Activated CD4-positive, alpha-beta T cell treated with anti-CD3 and anti-CD28 coated beads, Interleukin-2, amount 10 ng/mL, durations not matched to agents 24 days and 14 days (primary cell): Measurements from ENCODE around the gene NMRK2. TPM values are rescaled to one million over a fixed set of nuclear protein-coding genes. Genes with fewer than 3 reads are reported as not detected.
"Not testable (repeated sequence)": the region's sequence is repeated elsewhere in the genome, so short reads cannot be mapped to it uniquely, and the experiment has no call there.

Source experiments
- DNase-seq: peaks from one replicate; pipeline ENCODE4 v3.0.0; 2022
- H3K27ac Mint-ChIP-seq: one replicate; pipeline ENCODE4 v1.8.0; 2022; ENCODE audit warnings: mild to moderate bottlenecking, mixed read lengths
- H3K27me3 Mint-ChIP-seq: one replicate; pipeline ENCODE4 v1.8.0; 2022; ENCODE audit warnings: mixed read lengths
- H3K36me3 Mint-ChIP-seq: one replicate; pipeline ENCODE4 v1.8.0; 2022; ENCODE audit warnings: low read depth, mild to moderate bottlenecking, mixed read lengths
- H3K4me1 Mint-ChIP-seq: one replicate; pipeline ENCODE4 v1.8.0; 2021; ENCODE audit warnings: mixed read lengths
- H3K4me3 Mint-ChIP-seq: one replicate; pipeline ENCODE4 v1.8.0; 2022; ENCODE audit warnings: mild to moderate bottlenecking, moderate library complexity, mixed read lengths
- H3K9me3 Mint-ChIP-seq: one replicate; pipeline ENCODE4 v1.8.0; 2021; ENCODE audit warnings: mixed read lengths
- intact Hi-C: fragments of 100-400 bp; cut with micrococcal nuclease; formaldehyde crosslinking; loops from one replicate; pipeline ENCODE4 v1.15.1; 2023
- total RNA-seq: library from RNA; stranded (reverse); gene quantifications from 2 replicates; pipeline ENCODE4 v1.2.3, GENCODE V29; 2022

Gene NMRK2
- not detected in 2 replicates for total RNA-seq

DNA sequence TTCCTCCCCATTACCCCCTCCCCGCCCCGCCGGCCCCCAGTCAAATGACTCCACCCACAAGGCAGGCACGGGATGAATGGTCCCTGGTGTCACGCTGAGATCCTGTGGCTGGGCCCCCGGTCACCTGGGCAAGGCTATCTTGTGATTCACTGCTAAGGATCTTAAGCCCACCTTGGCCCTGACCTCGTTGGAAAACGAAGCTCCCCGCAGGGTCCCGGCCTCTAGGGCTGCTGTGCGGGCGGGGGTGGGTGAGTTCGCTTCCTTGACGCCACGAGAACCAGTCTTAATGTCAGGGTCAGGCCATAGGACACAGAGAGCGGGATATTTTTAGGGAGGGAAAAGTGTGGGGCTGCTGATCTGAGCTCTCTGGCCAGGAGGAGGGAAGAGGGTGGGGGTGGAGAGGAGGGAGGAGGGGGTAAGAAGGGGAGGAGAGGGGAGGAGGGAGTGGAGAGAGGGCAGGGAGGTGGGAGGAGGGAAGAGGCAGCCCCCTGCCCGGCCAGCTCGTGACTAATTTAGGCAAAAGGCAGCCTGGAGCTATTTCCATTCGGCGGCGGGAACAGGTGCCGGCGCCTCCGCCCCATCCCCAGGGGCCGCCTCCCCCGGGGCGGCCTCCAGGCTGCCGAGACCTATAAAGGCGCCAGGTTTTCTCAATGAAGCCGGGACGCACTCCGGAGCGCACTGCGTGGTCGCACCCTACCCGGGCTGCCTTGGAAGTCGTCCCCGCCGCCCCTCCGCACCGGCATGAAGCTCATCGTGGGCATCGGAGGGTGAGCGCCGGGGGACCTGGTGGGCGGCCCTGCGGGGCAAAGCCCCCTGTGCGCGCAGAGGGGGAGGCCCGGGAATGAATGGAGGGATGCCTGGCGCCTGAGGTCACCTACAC lies at the start of gene NMRK2:
NMRK2 (plus strand) TSS at position 139 of the 880 bp plus-strand sequence; CDS start at position 742, 603 bp downstream.
- DNase-seq = no peak
- Mint-ChIP-seq H3K4me1 (no peaks in the 10 kb centered on the region), H3K27me3 (peaks cover 13% of the 10 kb centered on the region), H3K4me3 (no peak within 1 kb of the TSS), H3K9me3 (no peaks in the 10 kb centered on the region), H3K36me3 (no peaks in the 10 kb centered on the region), H3K27ac (no peak within 1 kb of the TSS)
- intact Hi-C loops = no loop called here

GRCh38 chr19:3890591-3890990 lies 42.3 kb upstream of the NMRK2 start:
- H3K27me3 Mint-ChIP-seq = no peaks in the 10 kb centered on the region
- no peak overlapping the region for H3K27ac Mint-ChIP-seq
- H3K4me1 Mint-ChIP-seq = no peaks in the 10 kb centered on the region
- DNase-seq = no peak
- intact Hi-C loops = no loop called here
- no peak overlapping the region for H3K4me3 Mint-ChIP-seq
- H3K9me3 Mint-ChIP-seq = no peaks in the 10 kb centered on the region
- H3K36me3 Mint-ChIP-seq = no peaks in the 10 kb centered on the region

DNA sequence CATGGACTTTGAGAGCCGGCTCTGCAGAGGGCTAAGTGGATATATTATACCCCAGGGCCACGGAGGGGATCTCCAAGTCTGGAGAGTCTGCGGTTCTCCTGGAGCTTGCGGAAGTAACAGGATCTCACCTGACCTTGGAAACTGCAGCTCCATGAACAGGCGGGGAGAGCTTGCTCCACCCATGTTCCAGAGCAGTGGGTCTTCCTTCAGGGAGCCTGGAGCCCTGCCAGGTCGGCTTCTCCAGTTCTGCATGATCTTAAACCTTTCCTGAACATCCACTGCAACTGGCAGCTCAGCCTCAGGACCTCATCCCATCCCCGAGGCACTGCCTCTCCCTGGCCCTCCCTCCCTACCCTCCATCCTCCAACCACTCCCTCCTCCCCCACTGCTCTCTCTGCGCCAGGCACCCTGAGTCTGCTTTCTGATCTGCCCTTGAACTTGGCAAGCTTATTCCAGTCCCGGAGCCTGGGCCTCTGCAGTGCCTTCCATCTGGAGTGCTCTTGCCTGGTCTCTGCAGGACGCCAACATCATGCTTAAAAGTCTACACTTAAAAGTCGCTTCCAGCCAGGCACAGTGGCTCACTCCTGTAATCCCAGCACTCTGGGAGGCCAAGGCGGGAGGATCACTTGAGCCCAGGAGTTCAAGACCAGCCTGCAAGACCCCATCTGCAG lies 39.2 kb upstream of the NMRK2 start:
- Mint-ChIP-seq H3K4me3 (no peak overlapping the region), H3K9me3 (no peaks in the 10 kb centered on the region), H3K27ac (no peak overlapping the region), H3K27me3 (no peaks in the 10 kb centered on the region), H3K36me3 (no peaks in the 10 kb centered on the region), H3K4me1 (peaks cover 4% of the 10 kb centered on the region)
- intact Hi-C loops = no loop called here
- no peak for DNase-seq

DNA sequence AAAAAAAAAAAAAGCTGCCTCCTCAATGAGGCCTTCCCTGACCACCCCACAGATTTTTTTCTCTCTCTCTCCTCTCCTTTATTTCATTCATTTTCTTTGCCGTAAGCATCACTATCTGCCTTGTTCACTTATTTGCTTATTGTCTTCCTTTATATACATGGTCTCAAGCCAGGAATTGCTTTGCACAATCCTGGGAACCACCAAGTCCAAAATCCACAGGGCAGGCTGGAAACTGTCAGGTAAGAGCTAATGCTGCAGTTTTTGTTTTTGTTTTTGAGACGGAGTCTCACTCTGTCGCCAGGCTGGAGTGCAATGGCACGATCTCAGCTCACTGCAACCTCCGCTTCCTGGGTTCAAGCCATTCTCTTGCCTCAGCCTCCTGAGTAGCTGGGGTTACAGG lies 37.9 kb upstream of the NMRK2 start:
- H3K36me3 Mint-ChIP-seq, DNase-seq, H3K4me3 Mint-ChIP-seq, intact Hi-C loops, H3K4me1 Mint-ChIP-seq, H3K9me3 Mint-ChIP-seq, H3K27me3 Mint-ChIP-seq, H3K27ac Mint-ChIP-seq: not testable (repeated sequence)

DNA sequence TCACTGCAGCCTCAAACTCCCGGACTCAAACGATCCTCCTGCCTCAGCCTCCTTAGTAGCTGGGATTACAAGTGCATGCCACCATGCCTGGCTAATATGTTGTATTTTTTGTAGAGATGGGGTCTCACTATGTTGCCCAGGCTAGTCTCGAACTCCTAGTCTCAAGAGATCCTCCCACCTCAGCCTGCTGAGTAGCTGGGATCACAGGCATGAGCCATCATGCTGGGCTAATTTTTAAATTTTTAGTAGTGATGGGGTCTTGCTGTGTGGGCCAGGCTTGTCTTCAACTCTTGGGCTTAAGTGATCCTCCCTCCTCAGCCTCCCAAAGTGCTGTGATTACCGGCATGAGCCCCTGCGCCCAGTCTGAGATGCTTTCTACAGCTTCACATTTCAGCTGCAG lies 37.1 kb upstream of the NMRK2 start:
- Mint-ChIP-seq H3K9me3 (peaks cover 4% of the 10 kb centered on the region), H3K36me3 (no peaks in the 10 kb centered on the region), H3K27me3 (no peaks in the 10 kb centered on the region), H3K27ac (no peak overlapping the region), H3K4me1 (peaks cover 4% of the 10 kb centered on the region), H3K4me3 (no peak overlapping the region)
- no peak for DNase-seq
- intact Hi-C loops = no loop called here

DNA sequence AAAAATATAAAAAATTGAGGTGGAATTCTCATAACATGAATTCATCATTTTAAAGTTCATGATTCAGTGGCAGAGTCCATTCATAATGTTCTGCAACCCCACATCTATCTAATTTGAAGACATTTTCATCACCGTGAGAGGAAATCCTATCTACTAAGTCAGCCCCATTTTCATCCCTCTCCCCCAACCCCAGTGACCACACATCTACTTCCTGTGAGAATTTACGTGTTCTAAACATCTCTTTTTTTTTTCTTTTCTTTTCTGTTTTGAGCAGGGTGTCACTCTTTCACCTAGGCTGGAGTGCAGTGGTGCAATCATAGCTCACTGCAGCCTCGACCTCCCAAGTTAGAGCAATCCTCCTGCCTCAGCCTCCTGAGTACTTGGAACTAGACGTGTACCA lies 34.9 kb upstream of the NMRK2 start:
- no peak overlapping the region for H3K27ac Mint-ChIP-seq
- H3K4me1 Mint-ChIP-seq = peaks cover 4% of the 10 kb centered on the region
- H3K27me3 Mint-ChIP-seq = no peaks in the 10 kb centered on the region
- H3K36me3 Mint-ChIP-seq = no peaks in the 10 kb centered on the region
- peak; percentile 60 for DNase-seq
- no peak overlapping the region for H3K4me3 Mint-ChIP-seq
- H3K9me3 Mint-ChIP-seq = peaks cover 4% of the 10 kb centered on the region
- intact Hi-C loops = no loop called here

- no peaks in the 10 kb centered on the region for H3K36me3 Mint-ChIP-seq
- H3K4me1 Mint-ChIP-seq = peaks cover 4% of the 10 kb centered on the region
- DNase-seq = no peak
- intact Hi-C loops = no loop called here
- H3K4me3 Mint-ChIP-seq = no peak overlapping the region
- peaks cover 4% of the 10 kb centered on the region for H3K9me3 Mint-ChIP-seq
- H3K27me3 Mint-ChIP-seq = no peaks in the 10 kb centered on the region
- H3K27ac Mint-ChIP-seq = no peak overlapping the region
These were observed 34.4 kb upstream of the NMRK2 start for GRCh38 chr19:3898426-3898825.

GRCh38 chr19:3899531-3900294 lies 33.2 kb upstream of the NMRK2 start:
- H3K27ac Mint-ChIP-seq = no peak overlapping the region
- H3K36me3 Mint-ChIP-seq = no peaks in the 10 kb centered on the region
- H3K4me1 Mint-ChIP-seq = peaks cover 4% of the 10 kb centered on the region
- peaks cover 4% of the 10 kb centered on the region for H3K9me3 Mint-ChIP-seq
- intact Hi-C loops = no loop called here
- DNase-seq = no peak
- H3K4me3 Mint-ChIP-seq = no peak overlapping the region
- H3K27me3 Mint-ChIP-seq = no peaks in the 10 kb centered on the region

DNA sequence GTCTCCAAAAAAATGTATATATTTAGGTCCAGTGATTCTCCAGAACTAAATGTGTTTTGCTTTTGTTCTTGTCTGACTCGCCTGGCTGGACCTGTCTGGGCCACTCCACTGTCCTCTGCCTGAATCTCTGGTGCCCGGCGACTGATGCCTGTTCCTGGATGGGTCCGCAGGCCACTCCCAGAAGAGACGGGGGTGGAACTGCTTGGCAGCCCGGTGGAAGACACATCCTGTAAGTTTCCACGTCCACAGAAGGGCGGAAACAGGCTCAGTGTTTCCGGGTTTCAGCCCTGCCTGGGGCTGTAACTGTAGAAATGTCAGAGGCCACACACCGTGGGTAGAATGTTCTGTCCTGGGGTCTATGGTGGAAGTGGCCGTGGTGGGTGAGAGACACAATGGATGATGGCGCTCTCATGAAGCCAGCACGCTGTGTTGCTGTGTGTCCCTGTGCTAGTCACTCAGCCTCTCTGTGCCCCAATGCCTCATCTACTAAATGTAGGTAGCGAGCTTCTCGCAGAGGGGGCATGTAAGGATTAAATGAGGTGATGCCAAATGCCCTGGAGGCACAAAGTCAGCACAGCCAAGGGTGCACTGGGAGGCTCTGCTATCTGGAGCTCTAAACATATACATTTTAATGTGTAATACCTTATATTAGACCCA lies 30.4 kb upstream of the NMRK2 start:
- Mint-ChIP-seq H3K36me3 (no peaks in the 10 kb centered on the region), H3K4me1 (peaks cover 4% of the 10 kb centered on the region), H3K27ac (no peak overlapping the region), H3K9me3 (peaks cover 4% of the 10 kb centered on the region), H3K4me3 (no peak overlapping the region), H3K27me3 (no peaks in the 10 kb centered on the region)
- DNase-seq = no peak
- intact Hi-C loops = no loop called here

GRCh38 chr19:3904233-3904632 lies 28.6 kb upstream of the NMRK2 start:
- no peak for DNase-seq
- Mint-ChIP-seq H3K27ac (no peak overlapping the region), H3K9me3 (no peaks in the 10 kb centered on the region), H3K4me1 (no peaks in the 10 kb centered on the region), H3K36me3 (no peaks in the 10 kb centered on the region), H3K4me3 (no peak overlapping the region), H3K27me3 (no peaks in the 10 kb centered on the region)
- intact Hi-C loops = no loop called here

- H3K27ac Mint-ChIP-seq = no peak overlapping the region
- H3K9me3 Mint-ChIP-seq = no peaks in the 10 kb centered on the region
- no peaks in the 10 kb centered on the region for H3K36me3 Mint-ChIP-seq
These were observed 25.1 kb upstream of the NMRK2 start for GRCh38 chr19:3907626-3908265.

GRCh38 chr19:3908266-3909054 lies 24.4 kb upstream of the NMRK2 start:
- Mint-ChIP-seq H3K9me3 (no peaks in the 10 kb centered on the region), H3K36me3 (no peaks in the 10 kb centered on the region), H3K27ac (no peak overlapping the region), H3K27me3 (no peaks in the 10 kb centered on the region), H3K4me1 (no peaks in the 10 kb centered on the region), H3K4me3 (no peak overlapping the region)
- intact Hi-C loops = no loop called here
- DNase-seq = no peak

More at GRCh38 chr19:3907626-3908265, 25.1 kb upstream of the NMRK2 start:
- Mint-ChIP-seq H3K4me3 (no peak overlapping the region), H3K27me3 (no peaks in the 10 kb centered on the region), H3K4me1 (no peaks in the 10 kb centered on the region)
- DNase-seq = no peak
- intact Hi-C loops = no loop called here

DNA sequence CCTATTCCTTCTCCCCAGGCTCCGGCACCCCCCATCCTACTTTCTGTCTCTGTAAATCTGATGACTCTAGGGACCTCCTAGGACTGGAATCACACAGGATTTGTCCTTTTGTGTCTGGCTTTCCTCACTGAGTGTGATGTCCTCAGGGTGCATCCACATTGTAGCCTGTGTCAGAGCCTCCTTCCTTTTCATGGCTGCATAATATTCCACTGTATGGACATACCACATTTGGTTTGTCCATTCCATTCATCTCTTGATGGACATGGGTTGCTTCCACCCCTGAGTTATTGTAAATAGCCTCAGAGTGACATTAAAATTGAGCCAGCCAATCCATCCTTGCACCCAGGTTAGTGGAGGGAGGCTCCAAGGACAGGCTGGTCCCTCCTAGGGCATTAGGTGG lies 22.8 kb upstream of the NMRK2 start:
- intact Hi-C loops = no loop called here
- H3K9me3 Mint-ChIP-seq = no peaks in the 10 kb centered on the region
- no peak overlapping the region for H3K27ac Mint-ChIP-seq
- DNase-seq = no peak
- no peak overlapping the region for H3K4me3 Mint-ChIP-seq
- H3K27me3 Mint-ChIP-seq = no peaks in the 10 kb centered on the region
- H3K4me1 Mint-ChIP-seq = no peaks in the 10 kb centered on the region
- H3K36me3 Mint-ChIP-seq = no peaks in the 10 kb centered on the region
